Heart left ventricle (tissue), 16 donors: ENCODE data around the gene CYP4F11. TPM values are rescaled to one million over a fixed set of nuclear protein-coding genes. Genes with fewer than 3 reads are reported as not detected.
"Not testable (repeated sequence)": the region's sequence is repeated elsewhere in the genome, so short reads cannot be mapped to it uniquely, and the experiment has no call there.

Experiments used
- ATAC-seq, 4 donors: fragments of 200-7000 bp; cut with Tn5 transposase; one replicate each; pipeline ENCODE4 v1.9.1; 2020 to 2022; ENCODE audit warnings: moderate library complexity in 4 of 4, mild to moderate bottlenecking in 3 of 4, moderate number of reproducible peaks in 1 of 4
- DNase-seq, 5 donors: peaks; one replicate each; pipeline ENCODE4 v3.0.0-alpha.2; 2020
- H3K27ac ChIP-seq, 12 donors: fragments of 200-600 bp; sonication (generic) in 4 of 12; one replicate each; pipeline versions ENCODE4 v1.5.0 to v1.8.0; 2016 to 2022; ENCODE audit warnings: mild to moderate bottlenecking in 2 of 12
- H3K27me3 ChIP-seq, 9 donors: fragments of 200-600 bp; sonication (generic) in 2 of 9; one replicate each; pipeline versions ENCODE4 v1.5.1 to v1.8.0; 2016 to 2022; ENCODE audit warnings: mild to moderate bottlenecking in 3 of 9
- H3K36me3 ChIP-seq, 9 donors: fragments of 200-600 bp; sonication (generic) in 2 of 9; one replicate each; pipeline versions ENCODE4 v1.5.0 to v1.8.0; 2018 to 2022; ENCODE audit warnings: mild to moderate bottlenecking in 2 of 9
- H3K4me1 ChIP-seq, 12 donors: fragments of 200-600 bp; sonication (generic) in 4 of 12; one replicate each; pipeline versions ENCODE4 v1.5.0 to v1.8.0; 2016 to 2022; ENCODE audit warnings: mild to moderate bottlenecking in 3 of 12
- H3K4me3 ChIP-seq, 12 donors: fragments of 200-600 bp; sonication (generic) in 4 of 12; one replicate each; pipeline versions ENCODE4 v1.5.0 to v1.8.0; 2017 to 2022; ENCODE audit warnings: mild to moderate bottlenecking in 9 of 12, moderate library complexity in 4 of 12
- H3K9me3 ChIP-seq, 12 donors: fragments of 200-600 bp; sonication (generic) in 4 of 12; one replicate each; pipeline versions ENCODE4 v1.5.0 to v1.8.0; 2016 to 2022; ENCODE audit warnings: mild to moderate bottlenecking in 1 of 12
- POLR2A ChIP-seq, 2 donors: fragments of 450-650 bp; IDR thresholded peaks; one replicate each; pipeline ENCODE4 v1.6.1; 2017; ENCODE audit warnings: antibody characterized with exemption in 2 of 2, mild to moderate bottlenecking in 2 of 2, moderate library complexity in 2 of 2
- WGBS, 4 donors: extraction: QIAGEN DNeasy Blood & Tissue Kit in 2 of 4; methylation state at CpG; one replicate each; pipeline versions ENCODE4 v1.1.5 to v1.1.7; 2013 to 2018; 5-methylcytosine and 5-hydroxymethylcytosine counted together
- intact Hi-C, 10 donors: fragments of 100-400 bp; cut with DNase I; formaldehyde crosslinking; loops; one replicate each; pipeline versions ENCODE4 v1.11.1 to v1.14.2; 2022
- polyA plus RNA-seq, 2 donors: library from polyadenylated mRNA; stranded (reverse); fragments of 200-250 nt; gene quantifications; one replicate each; pipeline ENCODE4 v1.2.3, GENCODE V29; 2013
- total RNA-seq, 9 donors: library from RNA; depleted of rRNA in 2 of 9; stranded (reverse); fragments of >200 nt in 2 of 9; fragmentation: NEBNext Ultra II Directional in 3 of 9; extraction: Animal tissue kit (Norgen Biotek cat#: 25700) in 3 of 9; gene quantifications; one replicate each; pipeline versions ENCODE4 v1.1.0 to v1.2.4, GENCODE V29; 2016 to 2023
- TF ChIP-seq, protein P1 (sequence below), 12 donors: fragments of 200-600 bp; sonication (generic) in 4 of 12; IDR thresholded peaks; one replicate each; pipeline versions ENCODE4 v1.5.0 to v1.8.0; 2018 to 2022; ENCODE audit warnings: antibody characterized with exemption in 12 of 12, mild to moderate bottlenecking in 5 of 12
- donor health status: ischemic (EF 13 %, LVEDD 7.1; RV severe dilation, severe dysfunction).
- donor health status: healthy with polysubstance abuse.
- donor health status: DM: no; HTN: yes; CAD: no.
- donor health status: DM: no; HTN: no; CAD: no.
- donor health status: ischemic (EF 25% LVEDD 6.9; RV normal size, moderate dysfunction).
- donor health status: ischemic (EF 25% LVEDD 5.7; RV mildly dilated, moderate dysfunction).
- donor health status: healthy.
- donor health status: DM: yes; HTN: yes; CAD: no.
- donor health status: ischemic (EF 35%, LVEDD 5.7; RV mildly dilated, moderate dysfunction).
- donor health status: nonischemic (EF 11% LVEDD 7.7; RV severe dilation, severe dysfunction).
- donor health status: DM: yes; HTN: yes; CAD: no.
- donor health status: PGD.
- donor health status: ischemic (EF 29% LVEDD 5.4; RV normal size, mild dysfunction).
- donor health status: nonischemic (EF 23%, LVEDD 6.1; RV moderate dilation, normal function).

Gene CYP4F11
- total and polyA plus RNA-seq, 11 donors: 0.07 to 1.6 (median 0.27) TPM; not detected in 4

- ATAC-seq (no peak), DNase-seq (no peak)
- no peak overlapping the region for H3K4me3 ChIP-seq
- peaks cover 0 to 7% (median 0%) of the 10 kb centered on the region in 12 donors for H3K9me3 ChIP-seq
- H3K4me1 ChIP-seq: no peaks in the 10 kb centered on the region
- H3K27ac ChIP-seq: no peak overlapping the region
- intact Hi-C loops: no loop called here
- peaks cover 0 to 44% (median 8%) of the 10 kb centered on the region in 9 donors for H3K27me3 ChIP-seq
- no peaks in the 10 kb centered on the region for H3K36me3 ChIP-seq
- TF ChIP-seq, protein P1, sequence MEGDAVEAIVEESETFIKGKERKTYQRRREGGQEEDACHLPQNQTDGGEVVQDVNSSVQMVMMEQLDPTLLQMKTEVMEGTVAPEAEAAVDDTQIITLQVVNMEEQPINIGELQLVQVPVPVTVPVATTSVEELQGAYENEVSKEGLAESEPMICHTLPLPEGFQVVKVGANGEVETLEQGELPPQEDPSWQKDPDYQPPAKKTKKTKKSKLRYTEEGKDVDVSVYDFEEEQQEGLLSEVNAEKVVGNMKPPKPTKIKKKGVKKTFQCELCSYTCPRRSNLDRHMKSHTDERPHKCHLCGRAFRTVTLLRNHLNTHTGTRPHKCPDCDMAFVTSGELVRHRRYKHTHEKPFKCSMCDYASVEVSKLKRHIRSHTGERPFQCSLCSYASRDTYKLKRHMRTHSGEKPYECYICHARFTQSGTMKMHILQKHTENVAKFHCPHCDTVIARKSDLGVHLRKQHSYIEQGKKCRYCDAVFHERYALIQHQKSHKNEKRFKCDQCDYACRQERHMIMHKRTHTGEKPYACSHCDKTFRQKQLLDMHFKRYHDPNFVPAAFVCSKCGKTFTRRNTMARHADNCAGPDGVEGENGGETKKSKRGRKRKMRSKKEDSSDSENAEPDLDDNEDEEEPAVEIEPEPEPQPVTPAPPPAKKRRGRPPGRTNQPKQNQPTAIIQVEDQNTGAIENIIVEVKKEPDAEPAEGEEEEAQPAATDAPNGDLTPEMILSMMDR (IDR thresholded peaks at IDR 0.05): no peak
- TF ChIP-seq POLR2A (IDR thresholded peaks at IDR 0.05): no peak
Observed at GRCh38 chr19:15905026-15905425, 29.3 kb downstream of the CYP4F11 start.

DNA sequence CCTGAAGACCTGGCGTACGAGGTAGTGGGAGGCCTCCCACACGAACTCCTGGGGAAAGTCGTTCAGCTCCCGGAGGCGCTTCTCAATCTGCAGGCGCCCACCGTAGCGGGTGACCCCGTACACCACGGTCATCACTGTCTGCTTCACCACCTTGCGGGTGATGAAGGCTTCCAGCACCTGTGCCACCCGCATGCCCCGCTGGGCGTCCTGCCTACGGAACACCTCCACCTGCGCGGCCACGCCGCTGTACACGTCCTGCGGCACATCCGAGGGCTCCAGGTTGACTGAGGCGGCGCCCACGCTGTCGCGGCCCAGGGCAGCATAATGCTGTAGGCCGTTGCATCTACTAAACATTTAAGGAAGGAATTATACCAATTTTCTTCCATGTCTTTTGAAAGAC is 31.4 kb downstream of the CYP4F11 start:
- H3K36me3 ChIP-seq, DNase-seq, H3K4me1 ChIP-seq, ATAC-seq, intact Hi-C loops, H3K4me3 ChIP-seq, H3K9me3 ChIP-seq, H3K27ac ChIP-seq: not testable (repeated sequence)
- peaks cover 0 to 39% (median 17%) of the 10 kb centered on the region in 9 donors for H3K27me3 ChIP-seq
- WGBS, 4 donors: 89% methylated on average over 27 to 29 of the region's 29 CpGs

DNA sequence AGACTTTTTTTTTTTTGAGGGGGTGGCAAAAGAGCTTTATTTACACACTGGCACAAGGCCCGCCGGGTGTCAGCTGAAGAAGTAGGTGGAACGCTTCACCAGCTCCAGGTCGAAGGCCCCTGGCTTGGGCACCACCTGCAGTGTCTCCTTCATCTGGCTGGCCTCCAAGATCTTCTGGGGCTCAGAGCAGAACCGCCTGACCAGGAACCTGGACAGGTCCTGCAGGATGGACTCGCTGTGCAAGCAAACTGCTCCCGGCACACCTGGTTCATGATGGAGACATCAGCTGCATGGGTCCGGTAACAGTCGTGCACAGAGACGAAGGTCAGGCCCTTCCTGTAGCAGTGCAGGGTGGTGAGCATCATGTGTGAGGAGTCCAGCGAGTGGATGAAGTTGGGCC is 32.1 kb downstream of the CYP4F11 start:
- DNase-seq (no peak), ATAC-seq (no peak)
- WGBS, 4 donors: 86 to 95% (median 89%) methylated on average over 4 to 11 of the region's 11 CpGs
- H3K36me3 ChIP-seq: no peaks in the 10 kb centered on the region
- H3K4me3 ChIP-seq: no peak overlapping the region
- intact Hi-C loops: no loop called here
- H3K27me3 ChIP-seq: peaks cover 0 to 34% (median 13%) of the 10 kb centered on the region in 9 donors
- no peak overlapping the region for H3K27ac ChIP-seq
- peaks cover 0 to 7% (median 0%) of the 10 kb centered on the region in 12 donors for H3K9me3 ChIP-seq
- TF ChIP-seq, protein P1 (IDR thresholded peaks at IDR 0.05): no peak
- TF ChIP-seq POLR2A (IDR thresholded peaks at IDR 0.05): no peak
- peaks cover 0 to 4% (median 0%) of the 10 kb centered on the region in 12 donors for H3K4me1 ChIP-seq

- intact Hi-C loops: no loop called here
- Histone ChIP-seq H3K9me3 (peaks cover 0 to 3% (median 0%) of the 10 kb centered on the region in 12 donors), H3K4me1 (peaks cover 0 to 4% (median 0%) of the 10 kb centered on the region in 12 donors), H3K4me3 (no peak overlapping the region), H3K36me3 (no peaks in the 10 kb centered on the region), H3K27ac (no peak overlapping the region), H3K27me3 (peaks cover 0 to 35% (median 10%) of the 10 kb centered on the region in 9 donors)
- no peak for ATAC-seq
- no peak for TF ChIP-seq POLR2A (IDR thresholded peaks at IDR 0.05)
- TF ChIP-seq, protein P1 (IDR thresholded peaks at IDR 0.05): no peak
- WGBS, 4 donors: 74 to 81% (median 78%) methylated on average over 11 of the region's 11 CpGs
- no peak for DNase-seq
Observed at GRCh38 chr19:15900504-15900903, 33.8 kb downstream of the CYP4F11 start.

DNA sequence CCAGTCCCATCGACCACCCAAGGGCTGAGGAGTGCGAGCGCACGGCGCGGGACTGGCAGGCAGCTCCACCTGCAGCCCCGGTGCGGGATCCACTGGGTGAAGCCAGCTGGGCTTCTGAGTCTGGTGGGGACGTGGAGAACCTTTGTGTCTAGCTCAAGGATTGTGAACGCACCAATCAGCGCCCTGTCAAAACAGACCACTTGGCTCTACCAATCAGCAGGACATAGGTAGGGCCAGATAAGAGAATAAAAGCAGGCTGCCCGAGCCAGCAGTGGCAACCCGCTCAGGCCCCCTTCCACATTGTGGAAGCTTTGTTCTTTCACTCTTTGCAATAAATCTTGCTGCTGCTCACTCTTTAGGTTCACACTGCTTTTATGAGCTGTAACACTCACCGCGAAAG is 34.3 kb downstream of the CYP4F11 start:
- DNase-seq, H3K4me1 ChIP-seq, H3K36me3 ChIP-seq, H3K27ac ChIP-seq, H3K4me3 ChIP-seq, H3K9me3 ChIP-seq, ATAC-seq, intact Hi-C loops: not testable (repeated sequence)
- H3K27me3 ChIP-seq: peaks cover 0 to 35% (median 10%) of the 10 kb centered on the region in 9 donors
- 24 to 44% (median 34%) methylated on average over 7 to 15 of the region's 15 CpGs for WGBS, 4 donors

DNA sequence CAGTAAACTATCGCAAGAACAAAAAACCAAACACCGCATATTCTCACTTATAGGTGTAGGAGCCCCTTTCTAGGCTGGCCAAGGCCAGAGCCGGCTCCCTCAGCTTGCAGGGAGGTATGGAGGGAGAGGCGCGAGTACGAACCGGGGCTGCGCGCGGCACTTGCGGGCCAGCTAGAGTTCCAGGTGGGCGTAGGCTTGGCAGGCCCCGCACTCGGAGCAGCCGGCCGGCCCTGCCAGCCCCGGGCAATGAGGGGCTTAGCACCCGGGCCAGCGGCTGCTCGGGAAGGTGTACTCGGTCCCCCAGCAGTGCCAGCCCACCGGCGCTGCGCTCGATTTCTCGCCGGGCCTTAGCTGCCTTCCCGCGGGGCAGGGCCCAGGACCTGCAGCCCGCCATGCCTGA is 34.8 kb downstream of the CYP4F11 start:
- intact Hi-C loops, H3K36me3 ChIP-seq, H3K4me1 ChIP-seq, ATAC-seq, H3K27ac ChIP-seq, H3K9me3 ChIP-seq, H3K4me3 ChIP-seq, DNase-seq: not testable (repeated sequence)
- peaks cover 0 to 35% (median 10%) of the 10 kb centered on the region in 9 donors for H3K27me3 ChIP-seq
- WGBS, 4 donors: 9 to 20% (median 14%) methylated on average over 16 to 30 of the region's 30 CpGs
